COR-L47 (cell line): ENCODE results near the gene CD72.
A peak's percentile ranks its signal among the peaks of the same experiment; 100 is the strongest.
"Not testable (repeated sequence)": the region's sequence is repeated elsewhere in the genome, so short reads cannot be mapped to it uniquely, and the experiment has no call there.

Experiments
- DNase-seq: peaks from one replicate; lab custom pipeline; 2025; lab: John Stamatoyannopoulos, UW

Gene CD72

GRCh38 chr9:35588506-35588905 is 29.7 kb downstream of the CD72 start:
- DNase-seq, result not testable (repeated sequence)

- not testable (repeated sequence) for DNase-seq
These were observed 33.5 kb downstream of the CD72 start for GRCh38 chr9:35584681-35585080.

- DNase-seq, result not testable (repeated sequence)
These were observed 34.7 kb downstream of the CD72 start for GRCh38 chr9:35583521-35583920.

- DNase-seq, result not testable (repeated sequence)
These were observed 38.5 kb downstream of the CD72 start for GRCh38 chr9:35579659-35580227.

GRCh38 chr9:35579130-35579529 is 39.1 kb downstream of the CD72 start:
- DNase-seq, result no peak

GRCh38 chr9:35577486-35577885 is 40.7 kb downstream of the CD72 start:
- DNase-seq, result no peak

GRCh38 chr9:35575478-35575877 is 42.7 kb downstream of the CD72 start:
- DNase-seq, result no peak

GRCh38 chr9:35574578-35575122 is 43.6 kb downstream of the CD72 start:
- no peak for DNase-seq

- DNase-seq, result no peak
These were observed 47.3 kb downstream of the CD72 start for GRCh38 chr9:35570709-35571504.

GRCh38 chr9:35569206-35569605 is 49.0 kb downstream of the CD72 start:
- DNase-seq, result no peak

- no peak for DNase-seq
These were observed 50.0 kb downstream of the CD72 start for GRCh38 chr9:35568196-35568595.

- no peak for DNase-seq
These were observed 51.8 kb downstream of the CD72 start for GRCh38 chr9:35566417-35566816.

GRCh38 chr9:35564658-35565061 is 53.6 kb downstream of the CD72 start:
- DNase-seq, result no peak

- DNase-seq, result peak; percentile 18
These were observed 54.4 kb downstream of the CD72 start for GRCh38 chr9:35563791-35564197.

GRCh38 chr9:35562895-35563780 is 55.1 kb downstream of the CD72 start:
- no peak for DNase-seq

GRCh38 chr9:35561468-35562261 is 56.5 kb downstream of the CD72 start:
- no peak for DNase-seq

GRCh38 chr9:35560625-35561337 is 57.4 kb downstream of the CD72 start:
- no peak for DNase-seq
